ENCODE results near the gene FRAT1. TPM values are rescaled to one million over a fixed set of nuclear protein-coding genes. Genes with fewer than 3 reads are reported as not detected.
A peak's percentile ranks its signal among the peaks of the same experiment; 100 is the strongest.
"Not testable (repeated sequence)": the region's sequence is repeated elsewhere in the genome, so short reads cannot be mapped to it uniquely, and the experiment has no call there.

FRAT1 gene, protein sequence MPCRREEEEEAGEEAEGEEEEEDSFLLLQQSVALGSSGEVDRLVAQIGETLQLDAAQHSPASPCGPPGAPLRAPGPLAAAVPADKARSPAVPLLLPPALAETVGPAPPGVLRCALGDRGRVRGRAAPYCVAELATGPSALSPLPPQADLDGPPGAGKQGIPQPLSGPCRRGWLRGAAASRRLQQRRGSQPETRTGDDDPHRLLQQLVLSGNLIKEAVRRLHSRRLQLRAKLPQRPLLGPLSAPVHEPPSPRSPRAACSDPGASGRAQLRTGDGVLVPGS
- total RNA-seq: 1.6 TPM

DNA sequence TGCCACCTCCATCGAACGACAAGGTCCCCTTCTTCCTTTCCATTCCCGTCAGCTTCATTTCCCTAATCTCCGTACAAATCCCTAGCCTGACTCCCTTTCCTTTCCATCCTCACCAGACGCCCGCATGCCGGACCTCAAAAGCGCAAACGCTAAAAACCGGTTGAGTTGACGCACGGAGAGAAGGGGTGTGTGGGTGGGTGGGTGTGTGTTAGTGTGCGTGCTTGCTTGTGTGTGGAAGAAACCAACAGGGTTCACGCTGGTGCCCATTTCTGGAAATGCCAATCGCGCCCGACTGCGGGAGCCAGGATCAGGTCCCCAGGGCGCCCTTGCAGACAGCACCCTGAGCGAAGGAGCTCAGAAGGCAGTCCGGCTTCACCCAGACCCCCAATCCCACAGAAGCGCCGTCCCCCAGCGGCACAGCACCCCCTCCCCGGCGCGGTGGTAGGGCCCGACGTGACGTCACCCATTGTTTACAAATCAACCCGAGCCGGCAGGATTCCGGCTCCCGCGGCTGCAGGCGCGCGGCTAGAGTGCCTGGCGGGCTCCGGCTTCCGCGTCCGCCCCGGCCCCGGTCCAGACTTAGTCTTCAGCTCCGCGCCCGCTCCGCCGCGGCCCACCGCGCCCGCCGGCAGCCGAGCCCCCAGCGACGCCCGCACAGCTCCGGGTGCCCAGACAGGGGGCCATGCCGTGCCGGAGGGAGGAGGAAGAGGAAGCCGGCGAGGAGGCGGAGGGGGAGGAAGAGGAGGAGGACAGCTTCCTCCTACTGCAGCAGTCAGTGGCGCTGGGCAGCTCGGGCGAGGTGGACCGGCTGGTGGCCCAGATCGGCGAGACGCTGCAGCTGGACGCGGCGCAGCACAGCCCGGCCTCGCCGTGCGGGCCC is at the start of gene FRAT1:
FRAT1 (plus strand) TSS at position 500 of the 880 bp plus-strand sequence; CDS start at position 683, 183 bp downstream.
- peak; percentile 94 for DNase-seq

DNA sequence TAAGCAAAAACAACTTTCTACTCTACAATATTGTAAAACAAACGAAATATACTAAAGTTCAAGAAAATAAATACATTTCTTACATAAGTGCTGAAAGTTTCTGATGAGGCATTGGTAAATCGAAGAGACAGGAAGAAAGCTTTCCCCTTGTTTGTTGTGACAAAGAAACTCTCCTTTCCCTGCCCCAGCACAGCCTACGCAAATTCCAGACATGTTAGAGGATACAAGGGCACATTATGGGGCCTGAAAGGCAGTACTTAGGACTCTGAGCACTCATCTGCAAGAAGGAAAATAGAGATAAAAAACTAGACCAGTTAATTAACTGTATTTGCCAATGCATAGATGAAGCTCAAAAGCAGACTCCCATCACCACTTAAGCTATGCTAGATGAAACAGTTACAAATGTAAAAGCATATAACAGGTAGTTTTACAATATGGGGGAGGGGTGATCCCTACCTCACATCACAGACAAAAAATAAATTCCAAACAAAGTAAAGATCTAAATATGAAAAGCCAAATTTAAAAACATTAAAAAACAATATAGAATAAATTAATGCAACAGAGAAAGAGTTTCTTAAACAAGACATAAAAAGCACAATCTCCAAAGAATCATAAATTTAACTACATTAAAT is 48.4 kb upstream of the FRAT1 start:
- DNase-seq: no peak

DNA sequence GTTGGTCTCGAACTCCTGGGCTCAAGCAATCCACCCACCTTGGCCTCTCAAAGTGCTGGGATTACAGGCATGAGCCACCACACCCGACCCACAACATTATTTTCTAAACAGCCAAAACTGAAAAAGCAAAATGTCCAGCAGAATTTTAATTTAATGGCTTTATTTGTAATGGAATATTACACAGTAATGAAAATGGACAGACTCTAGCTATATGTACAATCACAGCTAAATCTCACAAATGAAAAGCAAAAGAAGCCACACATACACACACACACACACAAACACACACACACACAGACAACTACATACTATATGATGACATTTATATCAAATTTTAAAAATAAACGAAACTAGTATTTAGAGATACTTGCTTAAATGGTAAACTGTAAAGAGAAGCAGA is 45.4 kb upstream of the FRAT1 start:
- no peak for DNase-seq

DNA sequence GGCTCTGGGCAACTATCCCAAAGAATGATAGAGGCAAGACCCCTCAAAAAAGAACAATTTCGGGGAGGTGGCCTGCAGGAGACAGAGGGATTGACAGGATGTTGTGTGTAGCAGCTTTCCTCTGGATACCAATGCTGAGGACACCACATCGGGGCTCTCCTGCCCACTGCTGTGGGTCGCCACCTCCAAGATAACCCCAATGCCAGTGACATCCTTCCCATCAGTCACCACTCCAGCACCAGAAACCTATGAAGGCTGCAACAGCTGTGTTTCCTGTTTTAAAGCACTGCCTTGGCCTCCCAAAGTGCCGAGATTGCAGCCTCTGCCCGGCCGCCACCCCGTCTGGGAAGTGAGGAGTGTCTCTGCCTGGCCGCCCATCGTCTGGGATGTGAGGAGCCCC is 44.2 kb upstream of the FRAT1 start:
- DNase-seq: no peak

DNA sequence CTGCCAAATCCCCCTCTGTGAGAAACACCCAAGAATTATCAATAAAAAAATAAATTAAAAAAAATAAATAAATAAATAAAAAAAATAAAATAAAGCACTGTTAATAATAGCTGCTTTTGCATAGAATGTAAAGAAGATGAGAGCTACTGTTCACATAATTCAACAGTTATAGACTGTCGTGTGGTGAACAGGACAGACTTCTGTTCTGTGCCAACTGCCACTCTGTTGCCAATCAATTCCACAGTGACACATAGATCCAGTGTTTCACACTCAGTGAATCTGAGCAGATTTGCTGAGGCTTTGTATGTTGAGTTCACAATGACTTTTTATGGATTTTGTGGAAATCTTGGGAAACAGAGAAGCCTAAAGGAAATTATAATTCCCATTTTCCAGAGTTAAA is 41.5 kb upstream of the FRAT1 start:
- peak; percentile 12 for DNase-seq

DNA sequence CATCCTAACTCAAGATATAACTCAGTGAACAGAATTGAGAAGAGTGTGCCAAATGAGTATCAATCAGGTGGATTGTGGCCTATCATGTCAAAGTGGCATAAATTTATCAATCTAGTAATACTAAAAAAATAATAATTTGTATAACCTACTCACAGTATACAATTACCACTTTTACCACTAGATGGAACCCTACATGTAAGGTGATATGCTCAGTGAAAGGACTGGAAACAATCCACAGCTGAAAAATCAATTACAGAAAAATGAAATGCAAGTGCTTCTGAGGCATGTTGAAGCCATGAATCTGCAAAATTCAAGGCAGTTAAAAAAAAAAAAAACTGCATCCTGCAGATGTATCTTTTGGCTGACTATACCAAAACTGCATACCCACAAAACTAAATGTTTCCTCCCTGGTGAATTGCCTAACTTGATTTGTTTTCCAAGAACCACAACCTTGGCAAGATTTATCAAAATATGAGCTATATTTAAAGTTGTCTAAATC is 40.5 kb upstream of the FRAT1 start:
- peak; percentile 92 for DNase-seq

DNA sequence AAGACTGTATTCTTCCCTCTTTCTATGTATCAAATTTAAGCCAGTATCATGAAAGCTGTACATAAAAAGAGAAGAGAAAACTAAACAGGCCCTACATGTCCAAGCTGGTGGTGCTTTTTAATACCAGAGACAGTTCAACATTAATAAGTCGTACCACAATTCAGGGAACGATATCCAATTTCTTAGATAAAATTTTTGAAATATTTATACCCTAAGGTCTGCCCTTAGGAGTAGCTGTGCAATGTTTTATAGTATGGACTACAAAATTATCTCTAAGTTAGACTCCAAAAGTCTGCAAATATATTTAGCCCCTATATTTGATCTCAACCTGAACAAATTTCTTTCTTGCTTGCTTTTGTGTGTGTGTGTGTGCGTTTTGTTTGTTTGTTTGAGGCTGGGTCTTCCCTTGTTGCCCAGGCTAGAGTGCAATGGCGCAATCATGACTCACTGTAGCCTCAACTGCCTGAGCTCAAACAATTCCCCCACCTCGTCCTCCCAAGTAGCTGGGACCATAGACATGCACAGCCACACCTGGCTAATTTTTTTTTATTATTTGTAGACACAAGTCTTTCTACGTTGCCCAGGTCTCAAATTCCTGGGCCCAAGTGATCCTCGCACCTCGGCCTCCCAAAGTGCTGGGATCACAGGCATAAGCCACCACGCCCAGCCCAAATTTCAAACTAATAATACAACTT is 39.8 kb upstream of the FRAT1 start:
- DNase-seq: no peak

DNA sequence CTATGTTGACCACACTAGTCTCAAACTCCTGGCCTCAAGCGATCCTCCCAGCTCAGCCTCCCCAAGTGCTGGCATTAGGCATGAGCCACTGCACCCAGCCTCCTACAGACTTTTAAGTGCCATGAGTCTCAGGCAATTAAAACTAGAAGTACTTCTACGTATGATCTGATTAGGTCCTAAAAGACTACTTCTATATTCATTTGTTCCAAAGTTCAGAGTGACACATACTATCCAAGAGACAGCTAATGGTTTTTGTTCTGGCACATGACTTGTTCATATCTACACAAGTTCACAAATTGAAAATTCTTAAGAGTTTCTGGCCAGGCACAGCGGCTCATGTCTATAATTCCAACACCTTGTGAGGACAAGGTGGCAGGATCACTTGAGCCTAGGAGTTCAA is 38.3 kb upstream of the FRAT1 start:
- DNase-seq: no peak

DNA sequence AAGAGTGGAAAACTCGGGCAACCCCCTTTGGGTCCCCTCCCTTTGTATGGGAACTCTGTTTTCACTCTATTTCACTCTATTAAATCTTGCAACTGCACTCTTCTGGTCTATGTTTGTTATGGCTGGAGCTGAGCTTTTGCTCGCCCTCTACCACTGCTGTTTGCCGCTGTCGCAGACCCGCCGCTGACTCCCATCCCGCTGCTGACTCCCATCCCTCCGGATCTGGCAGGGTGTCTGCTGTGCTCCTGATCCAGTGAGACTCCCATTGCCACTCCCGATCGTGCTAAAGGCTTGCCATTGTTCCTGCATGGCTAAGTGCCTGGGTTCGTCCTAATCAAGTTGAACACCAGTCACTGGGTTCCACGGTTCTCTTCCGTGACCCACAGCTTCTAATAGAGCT is 29.0 kb upstream of the FRAT1 start:
- DNase-seq: not testable (repeated sequence)

DNA sequence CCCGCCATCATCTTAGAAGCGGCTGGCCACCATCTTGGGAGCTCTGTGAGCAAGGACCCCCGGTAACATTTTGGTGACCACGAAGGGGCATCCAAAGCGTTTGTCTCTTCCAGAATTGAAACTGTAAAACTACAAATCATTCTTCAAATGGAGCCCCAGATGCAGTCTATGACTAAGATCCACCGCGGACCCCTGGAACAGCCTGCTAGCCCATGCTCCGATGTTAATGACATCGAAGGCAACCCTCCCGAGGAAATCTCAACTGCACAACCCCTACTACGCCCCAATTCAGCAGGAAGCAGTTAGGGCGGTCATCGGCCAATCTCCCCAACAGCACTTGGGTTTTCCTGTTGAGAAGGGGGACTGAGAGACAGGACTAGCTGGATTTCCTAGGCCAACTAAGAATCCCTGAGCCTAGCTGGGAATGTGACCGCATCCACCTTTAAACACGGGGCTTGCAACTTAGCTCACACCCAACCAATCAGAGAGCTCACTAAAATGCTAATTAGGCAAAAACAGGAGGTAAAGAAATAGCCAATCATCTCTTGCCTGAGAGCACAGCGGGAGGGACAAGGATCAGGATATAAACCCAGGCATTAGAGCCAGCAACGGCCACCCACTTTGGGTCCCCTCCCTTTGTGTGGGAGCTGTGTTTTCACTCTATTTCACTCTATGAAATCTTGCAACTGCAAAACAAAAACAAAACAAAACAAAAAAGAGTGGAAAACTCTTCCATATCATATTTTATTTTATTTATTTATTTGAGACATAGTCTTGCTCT is 28.3 kb upstream of the FRAT1 start:
- DNase-seq: not testable (repeated sequence)

DNA sequence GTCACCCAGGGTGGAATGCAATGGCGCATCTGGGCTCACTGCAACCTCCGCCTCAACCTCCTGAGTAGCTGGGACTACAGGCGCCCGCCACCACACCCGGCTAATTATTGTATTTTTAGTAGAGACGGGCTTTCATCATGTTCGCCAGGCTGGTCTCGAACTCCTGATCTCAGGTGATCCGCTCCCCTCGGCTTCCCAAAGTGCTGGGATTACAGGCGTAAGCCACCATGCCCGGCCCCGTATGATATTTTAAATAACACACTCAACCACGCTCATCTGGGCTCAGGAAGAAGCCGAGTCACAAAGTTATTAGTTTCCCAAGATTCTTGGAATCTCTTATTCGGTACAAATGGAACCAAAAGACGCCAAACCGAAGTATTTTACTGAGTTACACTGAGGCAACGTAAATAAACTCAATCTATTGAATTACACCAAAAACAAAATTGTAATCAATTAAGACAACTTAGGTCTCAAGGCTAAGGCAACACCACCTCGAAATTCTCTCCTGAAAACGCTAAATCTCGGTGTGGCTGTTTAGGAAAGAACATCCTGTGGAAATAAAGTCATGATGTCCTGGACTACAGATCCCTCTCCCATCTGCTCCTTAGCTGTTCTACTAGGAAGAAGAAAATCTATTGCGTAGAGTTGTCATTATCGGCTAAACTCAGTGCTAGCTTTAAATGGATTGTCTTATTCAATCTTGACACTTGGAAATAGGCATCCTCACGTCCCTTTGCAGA is 27.5 kb upstream of the FRAT1 start:
- no peak for DNase-seq

DNA sequence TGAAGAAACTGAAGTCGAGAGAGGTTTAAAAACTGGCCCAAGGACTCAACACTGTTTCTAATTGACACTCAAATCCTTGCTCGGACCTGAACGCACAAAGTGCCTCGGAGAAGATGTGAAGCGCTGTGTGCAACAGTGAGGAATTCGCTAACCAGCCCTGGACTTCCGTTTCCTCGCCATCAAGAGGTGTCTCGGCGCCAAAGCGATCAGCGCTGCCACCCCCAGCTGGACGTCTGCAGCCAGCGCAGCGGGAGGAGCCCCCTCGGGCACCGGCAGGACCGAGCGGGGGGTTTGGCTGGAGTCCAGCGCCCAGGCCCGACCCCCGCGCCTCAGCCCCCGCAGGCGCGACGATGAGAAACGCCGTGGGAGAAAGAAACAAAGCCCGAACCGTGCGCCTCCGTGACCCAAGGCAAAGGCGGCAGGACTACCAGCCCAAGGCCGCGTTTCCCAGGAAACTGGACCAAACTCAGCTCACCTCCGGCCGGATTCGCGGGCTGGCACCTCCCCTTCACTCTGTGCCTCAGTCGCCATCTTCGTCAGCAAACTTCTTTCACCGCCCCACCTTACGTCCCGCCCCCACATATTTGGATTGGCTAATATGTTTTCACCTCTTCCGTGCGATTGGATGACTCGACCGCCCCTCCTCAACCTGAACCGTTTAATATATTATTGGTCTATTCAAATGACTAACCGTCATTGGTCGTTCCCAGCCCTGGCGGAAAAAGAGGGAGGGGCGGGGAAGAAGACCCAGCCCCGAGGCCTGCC is 26.8 kb upstream of the FRAT1 start, which contains the start of gene ARHGAP19:
ARHGAP19 (minus strand) TSS at position 541 of the 765 bp plus-strand sequence; CDS start at position 531, 10 bp downstream.
- DNase-seq: peak; percentile 99

DNA sequence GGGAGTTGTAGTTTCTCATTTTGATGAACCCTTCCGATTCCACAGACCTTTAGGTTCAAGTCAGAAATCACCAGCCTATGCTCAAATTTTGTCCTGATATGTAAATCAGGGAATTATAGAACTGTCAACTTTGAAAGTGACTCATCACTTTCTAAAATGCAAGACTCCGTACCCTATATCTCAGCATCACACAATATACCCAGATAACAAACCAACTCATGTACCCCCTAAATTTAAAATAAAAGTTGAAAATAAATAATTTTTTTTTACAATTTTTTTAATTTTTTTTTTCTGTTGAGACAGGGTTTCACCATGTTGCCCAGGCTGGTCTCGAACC is 26.2 kb upstream of the FRAT1 start:
- DNase-seq: no peak

DNA sequence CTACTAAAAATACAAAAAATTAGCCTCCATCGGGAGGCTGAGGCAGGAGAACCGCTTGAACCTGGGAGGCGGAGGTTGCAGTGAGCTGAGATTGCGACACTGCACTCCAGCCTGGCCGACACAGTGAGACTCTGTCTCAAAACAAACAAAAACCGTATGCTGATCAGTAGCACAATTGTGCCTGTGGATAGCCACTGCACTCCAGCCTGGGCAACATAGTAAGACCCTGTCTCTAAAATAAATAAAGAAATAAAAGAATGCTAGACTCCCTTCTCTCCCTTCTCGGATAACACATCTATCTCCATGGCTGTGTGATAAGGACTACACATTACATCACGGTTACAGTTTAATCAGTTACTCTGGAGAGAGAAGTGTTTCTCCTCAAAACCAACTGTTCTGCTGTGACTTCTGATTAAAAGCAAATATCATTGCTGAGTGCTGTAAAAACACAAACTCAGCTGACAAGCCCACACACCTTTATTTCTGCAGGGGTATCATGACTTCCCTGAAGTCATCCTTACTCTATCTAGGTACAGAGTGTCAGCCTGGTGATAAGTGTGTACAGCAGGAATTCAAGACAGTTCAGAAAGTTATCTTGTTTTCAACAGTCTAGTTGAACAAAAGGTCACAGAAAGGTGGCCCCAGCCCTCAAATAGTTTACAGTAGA is 21.4 kb upstream of the FRAT1 start:
- DNase-seq: no peak

DNA sequence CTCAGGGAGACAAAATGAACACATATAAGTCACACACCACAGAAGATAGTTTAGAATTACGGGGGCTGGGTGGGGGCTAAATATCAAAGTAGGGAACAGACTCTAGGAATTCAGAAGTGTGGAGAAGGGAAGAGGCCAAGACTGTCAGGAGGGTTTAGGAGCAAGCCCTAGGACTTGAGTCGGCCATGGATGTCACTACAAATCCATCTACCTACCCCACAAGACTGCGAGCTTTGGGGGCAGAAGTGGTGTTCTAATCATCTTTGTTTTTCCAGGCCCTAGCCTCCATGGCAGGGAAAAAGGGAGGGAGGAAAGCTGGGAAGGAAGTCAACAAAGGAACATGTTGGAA is 20.9 kb upstream of the FRAT1 start:
- DNase-seq: no peak

DNA sequence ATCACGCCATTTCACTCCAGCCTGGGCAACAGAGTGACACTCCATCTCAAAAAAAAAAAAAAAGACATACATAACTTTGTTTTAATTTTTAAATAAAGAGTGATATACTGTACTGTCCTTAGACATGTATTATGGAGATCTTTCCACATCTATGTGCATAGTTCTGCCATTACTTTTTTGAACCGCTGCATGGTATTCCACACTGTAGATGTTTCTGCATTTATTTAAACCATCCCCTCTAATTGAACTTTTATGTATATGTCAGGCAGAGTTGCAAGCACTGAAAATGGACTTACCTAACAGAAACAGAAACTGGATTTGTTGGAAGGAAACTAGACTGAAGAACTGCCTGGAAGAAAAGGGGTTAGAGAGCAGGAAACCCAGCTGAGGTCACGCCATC is 18.1 kb upstream of the FRAT1 start:
- no peak for DNase-seq

DNA sequence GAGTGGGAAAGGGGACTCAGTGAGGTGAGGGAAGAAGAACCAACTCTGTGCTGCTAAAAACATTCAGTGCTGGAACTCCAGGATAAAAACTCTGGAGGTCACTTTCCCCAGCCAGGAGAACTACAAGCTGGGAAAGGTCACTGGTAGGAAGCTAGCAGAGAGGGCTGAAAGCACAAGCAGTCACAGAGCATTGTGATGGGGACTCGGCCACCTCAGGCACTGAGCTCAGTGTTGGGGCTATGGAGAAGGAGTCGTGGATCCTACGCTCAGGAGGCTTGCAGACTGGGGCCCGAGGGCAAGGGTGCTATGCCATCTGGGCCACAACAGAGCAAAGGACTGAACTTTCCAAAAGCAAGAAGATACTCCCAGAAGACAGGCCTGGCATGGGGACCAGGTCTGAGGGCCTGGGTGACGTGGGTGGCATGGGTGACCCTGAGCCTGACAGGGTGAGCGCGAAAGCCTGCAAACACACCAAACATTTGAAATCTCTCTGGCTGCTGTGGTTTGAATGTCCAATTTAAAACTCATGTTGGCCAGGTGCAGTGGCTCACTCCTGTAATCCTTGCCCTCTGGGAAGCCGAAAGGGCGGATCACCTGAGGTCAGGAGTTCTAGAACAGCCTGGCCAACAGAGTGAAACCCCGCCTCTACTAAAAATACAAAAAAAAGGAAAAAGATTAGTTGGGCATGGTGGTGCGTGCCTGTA is 16.8 kb upstream of the FRAT1 start:
- DNase-seq: no peak

DNA sequence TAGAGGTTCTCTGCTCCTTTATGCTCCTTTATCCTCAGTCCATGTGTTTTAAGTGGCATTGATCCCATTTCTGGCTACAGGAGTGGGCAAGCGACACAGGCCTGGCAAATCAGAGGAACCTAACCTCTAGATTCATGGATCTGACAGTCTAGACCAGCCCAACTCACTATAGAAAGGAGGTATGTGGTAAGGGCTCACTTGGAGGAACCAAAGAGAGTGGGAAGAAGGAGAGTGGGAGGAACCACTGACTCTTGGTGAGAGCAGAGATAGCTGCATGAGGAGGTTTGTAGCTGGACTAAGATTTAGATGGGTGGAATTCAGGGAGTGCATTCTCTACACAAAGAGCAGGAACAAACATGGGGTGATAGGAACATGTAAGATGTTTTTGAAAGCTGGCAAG is 11.6 kb upstream of the FRAT1 start:
- no peak for DNase-seq

Data from tongue (tissue), 2 donors.